HG02840 (cell line): ENCODE data around the gene PNPLA7.

ENCODE experiments used
- ATAC-seq: cut with Tn5 transposase; IDR thresholded peaks from one replicate; pipeline ENCODE4 v1.9.1; 2021; ENCODE audit warnings: mild to moderate bottlenecking, moderate library complexity, moderate number of reproducible peaks; ENCODE audit not compliant: unreplicated experiment, low FRiP score

Gene PNPLA7

DNA sequence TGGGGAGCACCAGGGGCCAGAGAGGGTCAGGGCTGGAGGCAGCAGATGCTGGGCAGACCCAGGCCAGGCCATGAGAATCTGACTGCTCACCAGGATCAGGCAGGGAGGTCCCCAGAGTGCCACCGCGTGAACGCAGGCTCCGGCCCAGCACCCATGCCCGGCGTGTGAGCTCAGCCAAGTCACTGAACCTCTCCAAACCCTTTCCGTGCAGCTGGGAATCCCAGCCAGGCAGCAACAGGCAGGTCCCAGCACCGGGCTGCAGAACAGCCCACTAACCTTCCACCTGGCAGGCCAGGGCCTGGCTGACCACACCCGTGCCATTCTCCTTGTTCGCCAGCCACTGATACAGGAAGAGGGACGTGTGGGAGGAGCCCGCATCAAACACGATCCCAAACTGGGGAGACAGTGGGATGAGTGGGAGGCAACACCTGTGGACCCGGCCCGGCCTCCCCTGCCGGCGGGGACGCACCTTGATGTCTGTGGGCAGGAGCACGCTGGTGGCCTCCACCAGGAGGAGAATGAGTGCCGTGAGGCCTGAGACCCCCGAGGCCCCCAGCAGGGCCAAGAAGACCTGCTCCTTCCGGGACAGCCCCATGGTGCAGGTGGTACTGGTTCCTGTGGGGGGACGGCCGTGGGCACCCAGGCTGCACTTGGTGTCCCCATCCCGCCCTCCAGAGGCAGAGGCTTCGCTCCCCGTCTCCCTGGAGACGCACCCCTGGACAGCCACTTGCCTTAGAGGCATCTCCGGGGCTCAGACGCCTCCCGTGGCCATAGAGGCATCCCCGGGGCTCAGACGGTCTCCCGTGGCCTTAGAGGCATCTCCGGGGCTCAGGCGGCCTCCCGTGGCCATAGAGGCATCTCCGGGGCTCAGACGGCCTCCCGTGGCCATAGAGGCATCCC, 112.3 kb downstream of the PNPLA7 start:
- ATAC-seq = no peak

- ATAC-seq = no peak
Observed at GRCh38 chr9:137436761-137437600, 113.2 kb downstream of the PNPLA7 start.

DNA sequence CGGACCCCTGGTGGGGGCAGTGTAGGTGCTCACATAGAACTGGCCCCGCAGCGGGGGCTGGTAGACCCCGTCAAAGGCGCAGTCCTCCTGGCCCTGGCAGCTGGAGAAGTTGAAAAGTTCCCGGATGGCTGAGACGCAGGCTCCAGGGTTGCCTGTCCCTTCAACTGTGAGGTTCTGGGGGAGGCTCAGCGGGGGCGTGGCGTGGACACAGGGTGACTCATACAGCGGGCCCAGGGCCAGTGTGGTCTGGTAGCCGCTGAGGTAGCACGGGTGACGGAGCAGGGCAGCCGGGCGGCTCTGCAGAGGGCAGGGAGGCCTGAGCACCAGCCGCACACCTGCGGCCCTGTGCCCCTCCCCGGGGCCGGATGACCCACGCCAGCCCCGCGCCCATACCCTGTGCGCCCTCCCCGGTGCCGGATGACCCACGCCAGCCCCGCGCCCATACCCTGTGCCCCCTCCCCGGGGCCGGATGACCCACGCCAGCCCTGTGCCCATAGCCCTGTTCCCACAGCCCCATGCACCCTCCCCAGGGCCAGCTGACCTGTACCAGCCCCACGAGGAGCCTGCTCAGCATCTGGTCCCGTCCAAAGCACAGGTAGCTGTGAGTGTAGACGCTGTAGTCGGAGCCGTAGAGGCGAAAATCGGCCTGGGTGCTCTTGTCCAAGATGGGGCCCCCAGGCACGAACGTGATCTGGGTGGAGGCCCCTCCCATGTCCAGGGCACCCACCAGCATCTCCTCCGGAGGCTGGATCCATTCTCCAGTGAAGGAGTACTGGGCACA, 114.0 kb downstream of the PNPLA7 start:
- no peak for ATAC-seq

DNA sequence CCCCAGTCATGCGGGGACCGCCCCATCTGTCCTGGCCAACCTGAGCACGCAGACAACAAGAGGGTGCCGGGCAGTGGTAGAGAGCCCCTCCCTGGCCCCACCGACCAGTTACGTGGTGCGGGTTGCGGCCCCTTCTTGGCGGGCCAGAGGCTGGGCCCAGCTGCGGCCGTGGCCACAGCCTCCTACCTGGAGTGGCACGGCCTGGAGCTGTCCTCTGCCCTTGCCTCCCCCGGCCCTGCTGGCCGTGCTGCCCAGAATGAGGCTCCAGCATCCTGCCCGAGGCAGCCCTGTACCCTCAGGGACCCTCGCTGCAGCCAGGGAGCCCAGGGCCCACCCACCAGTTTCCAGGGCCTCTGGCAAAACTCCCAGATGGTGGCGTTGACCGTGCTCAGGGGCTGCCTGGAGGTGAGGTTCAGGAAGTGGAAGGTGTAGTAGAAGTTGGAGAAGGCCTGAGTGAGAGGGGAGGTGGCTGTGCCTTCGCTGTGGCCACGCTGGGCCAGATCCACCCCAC, 114.8 kb downstream of the PNPLA7 start:
- ATAC-seq = no peak

- no peak for ATAC-seq
Observed at GRCh38 chr9:137434498-137435380, 115.5 kb downstream of the PNPLA7 start.

GRCh38 chr9:137433916-137434431, 116.2 kb downstream of the PNPLA7 start:
- no peak for ATAC-seq

DNA sequence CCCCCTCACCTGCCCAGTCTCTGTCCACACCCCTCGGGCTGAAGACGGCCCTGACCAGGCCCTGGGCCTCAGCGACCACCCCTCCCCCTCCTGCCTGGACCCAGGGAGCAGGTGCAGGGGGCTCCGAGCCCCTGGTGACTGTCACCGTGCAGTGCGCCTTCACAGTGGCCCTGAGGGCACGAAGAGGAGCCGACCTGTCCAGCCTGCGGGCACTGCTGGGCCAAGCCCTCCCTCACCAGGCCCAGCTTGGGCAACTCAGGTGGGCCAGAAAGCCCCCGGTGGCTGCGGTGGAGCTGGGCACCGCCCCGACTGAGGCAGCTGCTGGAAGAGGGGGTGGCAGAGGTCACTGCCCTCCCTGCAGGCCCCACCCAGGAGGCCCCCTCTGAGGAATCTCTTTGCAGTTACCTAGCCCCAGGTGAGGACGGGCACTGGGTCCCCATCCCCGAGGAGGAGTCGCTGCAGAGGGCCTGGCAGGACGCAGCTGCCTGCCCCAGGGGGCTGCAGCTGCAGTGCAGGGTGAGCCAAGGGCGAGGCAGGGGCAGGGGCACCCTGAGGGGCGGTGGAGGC, 116.8 kb downstream of the PNPLA7 start:
- no peak for ATAC-seq

- ATAC-seq = no peak
Observed at GRCh38 chr9:137432687-137433348, 117.4 kb downstream of the PNPLA7 start.

GRCh38 chr9:137431416-137431931, 118.7 kb downstream of the PNPLA7 start:
- ATAC-seq = no peak

GRCh38 chr9:137430723-137431415, 119.3 kb downstream of the PNPLA7 start:
- no peak for ATAC-seq

- ATAC-seq = no peak
Observed at GRCh38 chr9:137429974-137430722, 120.1 kb downstream of the PNPLA7 start.

GRCh38 chr9:137429546-137429890, 120.7 kb downstream of the PNPLA7 start:
- ATAC-seq = no peak

DNA sequence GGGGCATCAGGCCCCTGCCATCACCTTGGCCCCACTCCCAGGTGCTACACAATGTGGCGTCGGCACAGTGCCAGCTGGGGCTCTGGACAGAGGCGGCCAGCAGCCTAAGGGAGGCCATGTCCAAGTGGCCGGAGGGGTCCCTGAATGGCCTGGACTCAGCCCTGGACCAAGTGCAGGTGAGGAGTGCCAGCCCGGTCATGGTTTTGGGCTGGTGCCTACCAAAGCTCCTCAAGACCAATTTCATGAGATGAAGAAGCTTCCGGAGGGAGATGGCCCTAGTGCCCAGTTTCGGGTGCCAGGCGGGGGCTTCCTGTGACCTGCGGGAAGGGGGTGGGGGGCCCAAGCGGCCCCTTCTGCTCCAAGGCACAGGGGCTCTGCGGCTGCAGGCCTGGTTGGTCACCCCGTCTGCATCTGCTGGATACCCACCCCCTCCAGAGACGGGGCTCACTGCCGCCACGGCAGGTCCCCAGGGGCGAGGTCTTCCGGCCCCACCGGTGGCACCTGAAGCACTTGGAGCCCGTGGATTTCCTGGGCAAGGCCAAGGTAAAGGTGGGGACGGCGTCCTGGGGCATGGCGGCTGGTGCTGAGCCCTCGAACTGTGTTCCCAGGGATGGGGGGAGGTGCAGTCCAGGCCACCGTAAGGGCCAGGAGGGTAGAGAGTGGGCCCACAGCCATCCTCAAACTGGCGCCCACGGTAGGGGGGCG, 121.2 kb downstream of the PNPLA7 start:
- ATAC-seq = no peak

DNA sequence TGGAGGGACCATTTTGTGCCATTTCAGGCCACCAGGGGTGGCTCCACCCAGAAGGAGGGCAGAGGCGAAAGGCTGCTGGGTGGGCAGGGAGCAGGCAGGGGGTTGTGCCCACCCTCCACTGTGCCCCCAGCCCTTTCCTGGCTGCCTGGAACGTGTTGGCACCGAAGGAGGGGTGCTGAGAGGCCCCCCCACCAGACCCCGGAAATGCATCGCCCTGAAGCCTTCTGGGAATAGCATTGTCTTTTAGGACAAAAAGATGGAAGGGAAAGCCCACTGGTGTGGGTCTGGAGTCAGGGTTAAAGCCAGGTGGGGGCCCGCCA, 121.9 kb downstream of the PNPLA7 start:
- ATAC-seq = no peak

- no peak for ATAC-seq
Observed at GRCh38 chr9:137427454-137428310, 122.5 kb downstream of the PNPLA7 start.
